CD4-positive, CD25-positive, alpha-beta regulatory T cell (primary cell): ENCODE measurements around the gene NR3C1. TPM values are rescaled to one million over a fixed set of nuclear protein-coding genes. Genes with fewer than 3 reads are reported as not detected.

Experiments
- ATAC-seq, 2 donors: fragments of 150-1000 bp; cut with Tn5 transposase; one replicate each; pipeline ENCODE4 v1.10.0; 2021; ENCODE audit warnings: low read depth in 2 of 2, moderate number of reproducible peaks in 2 of 2, moderate library complexity in 1 of 2
- DNase-seq, 3 donors: peaks; one replicate each; pipeline versions ENCODE4 v3.0.0 to v3.0.0-alpha.2; 2012 to 2022; ENCODE audit warnings: mixed read lengths in 1 of 3
- H3K27ac ChIP-seq: one replicate; pipeline ENCODE4 v1.7.0; 2013; ENCODE audit warnings: mild to moderate bottlenecking, low read length; ENCODE audit not compliant: insufficient read depth, poor library complexity, severe bottlenecking
- H3K27me3 ChIP-seq: one replicate; pipeline ENCODE4 v1.7.0; 2013; ENCODE audit warnings: low read length; ENCODE audit not compliant: control insufficient read depth, insufficient read depth
- H3K36me3 ChIP-seq: one replicate; pipeline ENCODE4 v1.7.0; 2013; ENCODE audit warnings: mild to moderate bottlenecking, low read length, moderate library complexity; ENCODE audit not compliant: control insufficient read depth, insufficient read depth
- H3K4me1 ChIP-seq: 2 replicates; pipeline ENCODE4 v1.7.0; 2013; ENCODE audit warnings: mild to moderate bottlenecking, low read length; ENCODE audit not compliant: insufficient read depth, control insufficient read depth, poor library complexity, severe bottlenecking
- H3K4me3 ChIP-seq: one replicate; pipeline ENCODE4 v1.7.0; 2013; ENCODE audit warnings: low read depth, mild to moderate bottlenecking, low read length, moderate library complexity
- H3K9me3 ChIP-seq, 2 experiments: 1 replicate in 1 of 2; 2 replicates in 1 of 2; pipeline ENCODE4 v1.7.0; 2013; ENCODE audit warnings: low read length in 2 of 2, mild to moderate bottlenecking in 1 of 2, moderate library complexity in 1 of 2; ENCODE audit not compliant: control insufficient read depth in 2 of 2
- H3K27ac Mint-ChIP-seq, 3 donors: one replicate each; pipeline ENCODE4 v1.8.0; 2020 to 2022; ENCODE audit warnings: mild to moderate bottlenecking in 3 of 3, mixed read lengths in 3 of 3, moderate library complexity in 2 of 3
- H3K27me3 Mint-ChIP-seq: one replicate; pipeline ENCODE4 v1.8.0; 2022; ENCODE audit warnings: mild to moderate bottlenecking, mixed read lengths
- H3K36me3 Mint-ChIP-seq: one replicate; pipeline ENCODE4 v1.8.0; 2020; ENCODE audit warnings: mixed read lengths
- H3K4me1 Mint-ChIP-seq, 4 donors: one replicate each; pipeline ENCODE4 v1.8.0; 2020 to 2022; ENCODE audit warnings: mixed read lengths in 4 of 4, mild to moderate bottlenecking in 1 of 4
- H3K4me3 Mint-ChIP-seq, 4 donors: one replicate each; pipeline ENCODE4 v1.8.0; 2020 to 2022; ENCODE audit warnings: mild to moderate bottlenecking in 4 of 4, mixed read lengths in 4 of 4, moderate library complexity in 3 of 4
- H3K9me3 Mint-ChIP-seq, 7 donors: one replicate each; pipeline ENCODE4 v1.8.0; 2020 to 2022; ENCODE audit warnings: mixed read lengths in 7 of 7, mild to moderate bottlenecking in 3 of 7, moderate library complexity in 2 of 7
- polyA plus RNA-seq, 4 donors: library from polyadenylated mRNA; unstranded; fragments of 300-500 nt; fragmentation: Illumina TruSeq; gene quantifications; one replicate each; pipeline ENCODE4 v1.2.3, GENCODE V29; 2021
- total RNA-seq: library from RNA; stranded (reverse); gene quantifications from one replicate; pipeline ENCODE4 v1.2.3, GENCODE V29; 2022

Gene NR3C1
- total and polyA plus RNA-seq, 5 donors from 2014 or later, result 62.5 to 154 (median 75.1) TPM

DNA sequence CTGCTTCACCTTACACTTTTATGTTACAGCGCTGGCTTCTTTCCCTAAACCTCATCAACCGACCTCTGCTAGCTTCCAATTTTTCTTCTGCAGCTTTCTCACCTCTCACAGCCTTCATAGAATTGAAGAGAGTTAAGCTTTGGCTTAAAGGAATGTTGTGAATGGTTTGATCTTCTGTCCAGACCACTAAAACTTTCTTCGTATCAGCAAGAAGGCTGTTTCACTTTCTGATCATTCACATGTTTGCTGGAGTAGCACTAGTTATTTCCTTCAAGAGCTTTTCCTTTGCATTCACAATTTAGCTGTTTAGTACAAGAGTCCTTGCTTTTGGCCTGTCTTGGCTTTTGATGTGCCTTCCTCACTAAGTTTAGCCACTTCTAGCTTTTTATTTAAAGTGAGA, 49.5 kb downstream of the NR3C1 start:
- Histone ChIP-seq H3K4me3 (peak overlapping the region; percentile 78), H3K27me3 (no peaks in the 10 kb centered on the region), H3K36me3 (no peaks in the 10 kb centered on the region), H3K9me3 (no peaks in the 10 kb centered on the region), H3K4me1 (peaks cover 69% of the 10 kb centered on the region), H3K27ac (peak overlapping the region; percentile 29)
- no peak for ATAC-seq
- Mint-ChIP-seq H3K27ac (peak overlapping the region; percentile 74 to 97 (median 84)), H3K36me3 (peaks cover 2% of the 10 kb centered on the region), H3K9me3 (no peaks in the 10 kb centered on the region), H3K4me3 (peak overlapping the region; percentile 74 to 92 (median 80)), H3K27me3 (no peaks in the 10 kb centered on the region), H3K4me1 (peaks cover 31 to 72% (median 54%) of the 10 kb centered on the region in 4 donors)
- peak in 2 of 3 donors; percentile 7 to 62 for DNase-seq

DNA sequence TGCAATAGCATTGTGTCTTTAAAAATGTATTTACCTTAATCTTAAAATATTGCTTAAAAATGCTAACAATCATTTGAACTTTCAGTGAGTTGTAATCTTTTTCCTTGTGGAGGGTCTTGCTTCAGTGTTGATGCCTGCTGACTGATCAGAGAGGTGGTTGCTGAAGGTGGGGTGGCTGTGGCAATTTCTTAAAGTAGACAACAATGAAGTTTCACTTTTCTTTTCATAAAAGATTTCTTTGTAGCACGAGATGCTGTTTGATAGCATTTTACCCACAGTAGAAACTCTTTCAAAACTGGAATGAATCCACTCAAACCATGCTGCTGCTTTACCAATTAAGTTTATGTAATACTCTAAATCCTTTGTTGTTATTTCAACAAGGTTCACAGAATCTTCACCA, 50.8 kb downstream of the NR3C1 start:
- DNase-seq (peak in 2 of 3 donors; percentile 21 to 72), ATAC-seq (peak in 1 of 2 donors; percentile 20)
- Histone ChIP-seq H3K27me3 (no peaks in the 10 kb centered on the region), H3K27ac (peak overlapping the region; percentile 44), H3K9me3 (no peaks in the 10 kb centered on the region), H3K36me3 (no peaks in the 10 kb centered on the region), H3K4me3 (peak overlapping the region; percentile 78), H3K4me1 (peaks cover 73% of the 10 kb centered on the region)
- Mint-ChIP-seq H3K4me1 (peaks cover 27 to 69% (median 54%) of the 10 kb centered on the region in 4 donors), H3K27ac (peak overlapping the region; percentile 74 to 84 (median 84)), H3K9me3 (no peaks in the 10 kb centered on the region), H3K27me3 (no peaks in the 10 kb centered on the region), H3K36me3 (peaks cover 7% of the 10 kb centered on the region), H3K4me3 (peak overlapping the region; percentile 74 to 92 (median 80))

DNA sequence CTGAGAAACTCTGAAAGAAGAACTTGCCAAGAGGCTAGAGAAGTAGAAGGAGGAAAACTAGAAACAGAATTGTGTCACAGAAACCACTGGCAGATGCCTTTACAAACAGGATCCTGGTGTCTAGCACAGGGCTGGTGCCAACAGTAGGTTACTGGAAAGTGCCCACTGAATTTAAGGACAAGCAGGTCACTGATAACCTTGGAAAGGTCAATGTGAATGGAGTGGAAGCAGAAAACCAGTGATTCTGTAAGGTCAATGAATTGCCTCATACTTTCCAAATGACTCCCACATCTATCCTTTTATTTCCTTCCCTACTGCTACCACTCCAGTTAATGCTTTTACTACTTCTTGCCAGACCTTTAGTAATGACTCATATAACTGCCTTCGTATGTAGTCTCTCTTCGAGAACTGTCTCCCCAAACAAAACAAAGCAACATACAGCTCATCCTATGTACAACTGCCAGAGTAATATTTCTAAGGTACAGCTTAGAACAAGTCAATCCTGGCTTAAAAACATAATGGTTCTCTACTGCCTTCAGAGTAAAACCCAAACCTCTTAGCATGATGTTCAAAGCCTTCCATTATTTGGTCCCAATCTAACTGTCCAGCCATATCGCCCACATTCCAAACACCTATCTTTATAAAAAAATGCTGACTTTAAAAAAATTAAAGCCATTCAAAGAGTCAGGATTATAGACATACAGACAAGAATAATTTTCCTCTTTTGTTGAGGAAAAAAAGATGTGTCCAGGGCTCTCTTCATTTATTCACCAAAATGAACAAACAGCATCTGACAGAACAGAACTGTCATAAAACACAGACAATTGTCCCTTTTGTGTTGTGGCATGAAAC, 52.5 kb downstream of the NR3C1 start:
- H3K27ac ChIP-seq, result no peak overlapping the region
- Mint-ChIP-seq H3K9me3 (no peaks in the 10 kb centered on the region), H3K4me1 (peaks cover 34 to 67% (median 59%) of the 10 kb centered on the region in 4 donors), H3K4me3 (no peak overlapping the region), H3K27me3 (no peaks in the 10 kb centered on the region), H3K36me3 (peaks cover 7% of the 10 kb centered on the region), H3K27ac (no peak overlapping the region)
- peaks cover 78% of the 10 kb centered on the region for H3K4me1 ChIP-seq
- no peaks in the 10 kb centered on the region for H3K9me3 ChIP-seq
- no peaks in the 10 kb centered on the region for H3K27me3 ChIP-seq
- DNase-seq (peak in 1 of 3 donors; percentile 38), ATAC-seq (peak in 1 of 2 donors; percentile 29)
- peak overlapping the region; percentile 8 for H3K4me3 ChIP-seq
- H3K36me3 ChIP-seq, result no peaks in the 10 kb centered on the region

DNA sequence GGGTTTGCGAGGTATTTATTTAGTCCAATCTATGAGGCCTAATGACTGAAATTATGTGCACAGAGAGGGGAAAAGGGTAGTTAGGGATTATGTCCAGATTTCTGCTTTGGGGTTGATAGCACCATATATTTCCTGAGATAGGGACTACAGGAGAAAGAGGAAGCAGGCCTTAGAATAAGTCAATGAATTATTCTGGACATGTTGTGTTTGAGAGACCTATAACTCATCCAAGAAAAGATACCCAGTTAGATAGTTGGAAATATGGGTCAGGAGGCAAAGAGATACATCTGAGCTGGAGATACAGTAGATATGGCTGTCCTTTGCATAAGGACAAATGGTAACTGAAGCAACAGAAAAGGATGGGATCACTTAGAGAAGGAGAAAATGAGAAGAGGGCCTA, 53.1 kb downstream of the NR3C1 start:
- Mint-ChIP-seq H3K4me1 (peaks cover 32 to 65% (median 57%) of the 10 kb centered on the region in 4 donors), H3K36me3 (peaks cover 7% of the 10 kb centered on the region), H3K27me3 (no peaks in the 10 kb centered on the region), H3K9me3 (no peaks in the 10 kb centered on the region), H3K27ac (no peak overlapping the region), H3K4me3 (no peak overlapping the region)
- Histone ChIP-seq H3K4me1 (peaks cover 77% of the 10 kb centered on the region), H3K36me3 (no peaks in the 10 kb centered on the region), H3K27me3 (no peaks in the 10 kb centered on the region), H3K9me3 (no peaks in the 10 kb centered on the region), H3K27ac (no peak overlapping the region), H3K4me3 (peak overlapping the region; percentile 8)
- ATAC-seq (no peak), DNase-seq (no peak)

DNA sequence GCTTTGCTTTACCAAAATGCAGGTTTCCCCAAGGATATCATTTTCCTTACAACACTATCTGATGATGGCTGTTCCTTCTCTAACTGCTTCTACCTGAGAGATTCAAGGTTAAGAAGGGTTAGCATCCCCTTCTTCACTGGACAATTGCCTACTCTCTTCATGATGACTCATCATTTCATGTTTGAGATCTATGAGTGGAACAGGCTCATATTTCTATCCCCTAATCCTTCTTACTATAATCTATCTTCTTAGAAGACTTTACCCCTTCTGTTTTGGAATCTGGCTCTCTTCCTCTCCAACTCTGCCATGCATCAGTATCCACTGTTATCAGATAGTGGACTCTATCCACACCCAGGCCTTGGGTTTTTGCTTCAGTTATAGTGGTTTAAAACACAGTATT, 54.3 kb downstream of the NR3C1 start:
- Mint-ChIP-seq H3K36me3 (peaks cover 10% of the 10 kb centered on the region), H3K4me1 (peaks cover 29 to 63% (median 52%) of the 10 kb centered on the region in 4 donors), H3K27me3 (no peaks in the 10 kb centered on the region), H3K9me3 (no peaks in the 10 kb centered on the region), H3K27ac (no peak overlapping the region), H3K4me3 (no peak overlapping the region)
- Histone ChIP-seq H3K36me3 (peaks cover 3% of the 10 kb centered on the region), H3K27me3 (no peaks in the 10 kb centered on the region), H3K4me1 (peaks cover 68% of the 10 kb centered on the region), H3K4me3 (no peak overlapping the region), H3K9me3 (no peaks in the 10 kb centered on the region), H3K27ac (no peak overlapping the region)
- no peak for ATAC-seq
- no peak for DNase-seq

DNA sequence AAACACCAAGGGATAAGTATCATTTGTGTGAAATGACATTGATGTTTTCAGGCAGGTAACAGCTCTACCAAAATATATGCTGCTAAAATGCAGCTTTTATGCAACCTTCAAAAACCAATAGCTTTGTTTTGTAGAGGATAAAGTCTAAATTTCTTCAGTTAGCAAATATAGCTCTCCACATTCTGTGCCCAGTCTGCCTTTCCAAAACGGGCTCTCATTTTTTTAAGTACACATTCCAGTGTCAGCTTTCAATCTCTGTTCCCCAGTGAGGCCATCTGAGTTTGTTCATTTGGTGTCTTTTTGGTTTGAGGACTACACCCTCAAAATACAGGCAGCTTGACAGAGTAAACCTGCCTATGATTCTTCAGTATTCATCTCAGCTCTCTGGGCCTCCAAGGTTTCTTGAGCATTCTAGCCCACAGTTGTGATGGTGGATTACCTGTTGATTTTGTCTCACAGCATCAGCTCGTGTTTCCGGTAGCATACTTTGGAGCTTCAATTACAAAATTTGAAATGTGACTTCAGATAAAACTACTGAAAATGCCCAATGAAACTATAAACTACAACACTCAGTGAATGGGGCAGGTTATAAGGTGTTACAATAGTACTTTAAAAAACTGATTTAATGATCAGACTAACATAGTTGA, 55.7 kb downstream of the NR3C1 start:
- no peaks in the 10 kb centered on the region for H3K9me3 Mint-ChIP-seq
- H3K36me3 ChIP-seq, result peaks cover 3% of the 10 kb centered on the region
- H3K27ac Mint-ChIP-seq, result peak overlapping the region in 1 of 3 donors; percentile 76
- peak overlapping the region in 3 of 4 donors; percentile 9 to 70 (median 23) for H3K4me3 Mint-ChIP-seq
- H3K4me1 ChIP-seq, result peaks cover 57% of the 10 kb centered on the region
- peaks cover 28 to 57% (median 47%) of the 10 kb centered on the region in 4 donors for H3K4me1 Mint-ChIP-seq
- DNase-seq (no peak), ATAC-seq (no peak)
- peaks cover 7% of the 10 kb centered on the region for H3K36me3 Mint-ChIP-seq
- H3K27me3 ChIP-seq, result no peaks in the 10 kb centered on the region
- peak overlapping the region; percentile 16 for H3K4me3 ChIP-seq
- H3K27ac ChIP-seq, result no peak overlapping the region
- H3K9me3 ChIP-seq, result no peaks in the 10 kb centered on the region
- no peaks in the 10 kb centered on the region for H3K27me3 Mint-ChIP-seq

DNA sequence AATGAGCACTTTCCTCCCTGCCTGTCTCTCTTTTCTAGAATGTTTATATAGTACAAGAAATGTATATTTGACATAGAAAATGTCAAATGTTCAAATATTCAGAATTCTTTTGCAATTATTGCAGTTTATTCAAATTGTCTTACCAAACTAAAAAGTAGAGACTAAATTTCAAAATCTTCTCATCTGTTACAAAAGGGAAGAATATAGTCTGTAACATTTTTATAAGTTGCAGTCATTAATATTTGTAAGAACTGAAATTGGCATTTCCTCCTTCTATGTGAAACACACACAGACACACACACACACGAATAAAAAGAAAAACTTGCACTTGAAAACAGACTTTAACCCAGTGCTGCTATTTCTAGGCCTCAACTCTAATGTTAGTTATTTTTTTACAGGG, 56.4 kb downstream of the NR3C1 start:
- Mint-ChIP-seq H3K4me1 (peaks cover 31 to 57% (median 49%) of the 10 kb centered on the region in 4 donors), H3K36me3 (peaks cover 7% of the 10 kb centered on the region), H3K27me3 (no peaks in the 10 kb centered on the region), H3K4me3 (no peak overlapping the region), H3K9me3 (no peaks in the 10 kb centered on the region), H3K27ac (peak overlapping the region in 2 of 3 donors; percentile 18 to 76)
- no peak for ATAC-seq
- no peaks in the 10 kb centered on the region for H3K9me3 ChIP-seq
- DNase-seq, result no peak
- no peak overlapping the region for H3K27ac ChIP-seq
- no peaks in the 10 kb centered on the region for H3K27me3 ChIP-seq
- H3K36me3 ChIP-seq, result peaks cover 3% of the 10 kb centered on the region
- peaks cover 52% of the 10 kb centered on the region for H3K4me1 ChIP-seq
- peak overlapping the region; percentile 16 for H3K4me3 ChIP-seq
